ENCODE data around the gene CDC42SE1. TPM values are rescaled to one million over a fixed set of nuclear protein-coding genes. Genes with fewer than 3 reads are reported as not detected.

Gene CDC42SE1
- total and polyA plus RNA-seq, 12 donors = 26.1 to 45.6 (median 30.5) TPM

DNA sequence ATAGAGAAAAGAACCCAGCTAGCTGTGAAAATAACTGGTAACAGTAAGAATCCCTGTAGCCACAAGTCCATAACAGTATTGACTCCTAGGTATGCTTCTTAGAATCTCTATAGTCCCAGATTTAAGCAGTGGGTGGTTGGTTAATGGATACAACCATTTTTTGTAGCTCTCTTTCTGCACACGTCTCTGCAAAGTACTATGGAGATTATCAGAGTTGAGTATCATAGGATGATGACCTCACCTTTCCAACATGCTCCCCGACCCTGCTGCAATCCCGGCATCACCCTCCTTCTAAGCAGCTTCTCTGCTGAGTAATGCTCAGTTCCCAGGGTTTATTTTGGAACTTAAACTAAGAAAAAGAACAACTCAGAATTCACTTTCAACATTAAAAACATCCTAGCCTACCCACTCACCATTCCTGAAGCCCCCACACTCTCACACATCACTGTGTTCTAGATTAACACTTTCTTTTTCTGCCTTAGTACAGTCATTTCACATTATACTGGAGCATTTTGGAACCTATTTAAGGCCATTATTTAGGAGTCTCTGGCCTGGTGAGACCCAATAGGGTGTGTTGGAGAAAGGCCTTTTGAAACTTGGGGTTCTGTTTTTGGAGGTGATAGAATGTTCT, 3.4 kb upstream of the CDC42SE1 start:
- 47 to 50% methylated on average over 3 of the region's 3 CpGs for WGBS, 2 donors
- Histone ChIP-seq H3K9me3 (no peaks in the 10 kb centered on the region), H3K36me3 (peaks cover 0 to 4% (median 0%) of the 10 kb centered on the region in 9 donors), H3K4me1 (peaks cover 2 to 34% (median 12%) of the 10 kb centered on the region in 9 donors), H3K4me3 (no peak overlapping the region), H3K27me3 (no peaks in the 10 kb centered on the region), H3K27ac (peak overlapping the region in 6 of 10 donors; percentile 53 to 99 (median 97))
- DNase-seq (peak in 1 of 2 donors; percentile 29), ATAC-seq (peak in 1 of 8 donors; percentile 21)
- TF ChIP-seq, protein P1, sequence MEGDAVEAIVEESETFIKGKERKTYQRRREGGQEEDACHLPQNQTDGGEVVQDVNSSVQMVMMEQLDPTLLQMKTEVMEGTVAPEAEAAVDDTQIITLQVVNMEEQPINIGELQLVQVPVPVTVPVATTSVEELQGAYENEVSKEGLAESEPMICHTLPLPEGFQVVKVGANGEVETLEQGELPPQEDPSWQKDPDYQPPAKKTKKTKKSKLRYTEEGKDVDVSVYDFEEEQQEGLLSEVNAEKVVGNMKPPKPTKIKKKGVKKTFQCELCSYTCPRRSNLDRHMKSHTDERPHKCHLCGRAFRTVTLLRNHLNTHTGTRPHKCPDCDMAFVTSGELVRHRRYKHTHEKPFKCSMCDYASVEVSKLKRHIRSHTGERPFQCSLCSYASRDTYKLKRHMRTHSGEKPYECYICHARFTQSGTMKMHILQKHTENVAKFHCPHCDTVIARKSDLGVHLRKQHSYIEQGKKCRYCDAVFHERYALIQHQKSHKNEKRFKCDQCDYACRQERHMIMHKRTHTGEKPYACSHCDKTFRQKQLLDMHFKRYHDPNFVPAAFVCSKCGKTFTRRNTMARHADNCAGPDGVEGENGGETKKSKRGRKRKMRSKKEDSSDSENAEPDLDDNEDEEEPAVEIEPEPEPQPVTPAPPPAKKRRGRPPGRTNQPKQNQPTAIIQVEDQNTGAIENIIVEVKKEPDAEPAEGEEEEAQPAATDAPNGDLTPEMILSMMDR (IDR thresholded peaks at IDR 0.05) = no peak
- intact Hi-C loops (cut with DNase I) = loop anchor here in 1 of 10 donors (5.0 kb wide), 1 partner anchor 56 kb away; the partner anchor contains the start of genes MINDY1 and PRUNE1

DNA sequence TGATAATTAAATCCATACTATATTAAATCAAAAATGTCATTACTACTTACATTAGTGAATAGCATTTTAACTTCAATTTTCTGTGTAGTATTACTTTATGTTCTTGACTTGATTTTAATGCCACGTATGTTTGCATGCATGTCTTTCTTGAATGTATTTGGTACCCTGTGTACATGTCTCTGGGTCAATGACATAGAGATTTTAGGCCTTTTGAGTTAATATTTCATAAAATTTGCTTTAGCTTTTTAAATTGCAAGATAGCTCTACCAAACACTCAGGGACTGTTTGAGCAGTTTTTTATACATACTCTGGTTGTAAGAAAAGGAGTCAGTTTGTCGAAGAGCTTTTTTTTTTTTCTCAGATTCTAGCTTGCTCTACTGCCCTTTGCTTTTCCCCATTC, 2.3 kb upstream of the CDC42SE1 start:
- ATAC-seq (no peak), DNase-seq (no peak)
- Histone ChIP-seq H3K27ac (peak overlapping the region in 5 of 10 donors; percentile 97 to 99 (median 97)), H3K4me3 (peak overlapping the region in 6 of 10 donors; percentile 77 to 93 (median 86)), H3K4me1 (peaks cover 8 to 45% (median 24%) of the 10 kb centered on the region in 9 donors), H3K36me3 (peaks cover 0 to 7% (median 0%) of the 10 kb centered on the region in 9 donors), H3K9me3 (no peaks in the 10 kb centered on the region), H3K27me3 (no peaks in the 10 kb centered on the region)
- TF ChIP-seq, protein P1 (IDR thresholded peaks at IDR 0.05) = no peak
- intact Hi-C loops (cut with DNase I) = loop anchor here in 1 of 10 donors (5.0 kb wide), 1 partner anchor 54 kb away; the partner anchor contains the start of genes MINDY1 and PRUNE1
- 70 to 85% methylated on average over 2 of the region's 2 CpGs for WGBS, 2 donors

DNA sequence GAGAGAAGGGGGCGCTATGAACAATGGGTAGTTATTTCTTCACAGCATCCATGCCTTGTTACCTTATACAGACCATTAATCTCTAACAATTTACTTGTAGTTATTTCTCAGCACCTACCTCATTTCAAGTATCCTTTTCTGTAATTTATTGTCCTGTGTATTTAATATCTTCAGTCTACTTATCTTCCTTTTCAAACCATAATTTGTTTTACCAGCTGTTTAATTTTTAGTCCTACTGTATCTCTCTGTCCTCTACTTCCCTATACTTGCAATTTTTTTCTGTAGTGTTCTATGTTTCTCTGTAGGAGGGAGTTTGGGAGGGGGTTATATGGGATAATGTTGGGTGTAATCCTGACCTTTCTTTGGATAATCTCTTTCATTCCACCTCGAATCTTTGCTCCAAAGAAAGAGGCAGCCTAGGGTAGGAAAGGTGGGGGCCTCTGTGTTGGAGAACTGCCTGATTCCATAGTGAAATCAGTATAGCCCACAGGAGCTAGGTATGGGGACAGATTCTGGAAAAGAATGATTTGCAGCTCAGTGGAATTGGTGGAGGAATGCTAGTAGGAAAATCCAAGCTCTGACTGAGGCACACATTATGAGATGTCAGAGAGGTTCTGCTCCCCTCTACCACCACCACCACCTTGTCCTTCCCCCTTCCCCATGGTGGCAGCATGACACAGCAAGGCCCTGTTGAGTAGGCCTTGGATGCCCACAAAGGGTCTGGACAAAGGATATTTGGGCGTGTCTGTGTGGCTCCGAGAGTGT, 1.4 kb upstream of the CDC42SE1 start:
- Histone ChIP-seq H3K4me1 (peaks cover 13 to 54% (median 33%) of the 10 kb centered on the region in 9 donors), H3K4me3 (peak overlapping the region; percentile 47 to 93 (median 79)), H3K36me3 (peaks cover 0 to 16% (median 0%) of the 10 kb centered on the region in 9 donors), H3K9me3 (no peaks in the 10 kb centered on the region), H3K27ac (peak overlapping the region in 9 of 10 donors; percentile 87 to 100 (median 97)), H3K27me3 (no peaks in the 10 kb centered on the region)
- ATAC-seq = no peak
- TF ChIP-seq, protein P1 (IDR thresholded peaks at IDR 0.05) = no peak
- no peak for DNase-seq
- 49 to 59% methylated on average over 4 of the region's 4 CpGs for WGBS, 2 donors
- intact Hi-C loops (cut with DNase I) = loop anchor here in 2 of 10 donors (1.0 to 5.0 kb wide), 2 partner anchors 9 to 54 kb away; partner anchors contain the start of genes GABPB2 (in 1 of the 2), MINDY1 (in 1 of the 2) and PRUNE1 (in 1 of the 2)
